Activated naive CD4-positive, alpha-beta T cell treated with anti-CD3 and anti-CD28 coated beads, Interleukin-2, amount 50 U/mL, for 72 hours (primary cell): ENCODE data around the gene ATRNL1. TPM values are rescaled to one million over a fixed set of nuclear protein-coding genes. Genes with fewer than 3 reads are reported as not detected.

ENCODE experiments used
- ATAC-seq, 2 donors: fragments of 150-1000 bp; cut with Tn5 transposase; 2 replicates each; pipeline ENCODE4 v1.10.0; 2021; ENCODE audit warnings: mild to moderate bottlenecking in 2 of 2, moderate library complexity in 2 of 2
- DNase-seq, 2 donors: peaks; one replicate each; pipeline ENCODE4 v3.0.0; 2021 to 2022; ENCODE audit warnings: low spot score in 2 of 2
- H3K27ac Mint-ChIP-seq, 2 donors: one replicate each; pipeline ENCODE4 v1.8.0; 2022; ENCODE audit warnings: mild to moderate bottlenecking in 2 of 2, mixed read lengths in 2 of 2
- H3K36me3 Mint-ChIP-seq, 2 donors: one replicate each; pipeline ENCODE4 v1.8.0; 2022; ENCODE audit warnings: mixed read lengths in 2 of 2
- H3K9me3 Mint-ChIP-seq, 2 donors: one replicate each; pipeline ENCODE4 v1.8.0; 2022; ENCODE audit warnings: mixed read lengths in 2 of 2
- total RNA-seq, 2 donors: library from RNA; stranded (reverse); gene quantifications; one replicate each; pipeline ENCODE4 v1.2.3, GENCODE V29; 2022

Gene ATRNL1
- total RNA-seq, 2 donors from 2014 or later = 0.62 TPM; not detected in 1

GRCh38 chr10:115580239-115580638, 487.1 kb downstream of the ATRNL1 start:
- ATAC-seq (no peak), DNase-seq (no peak)
- Mint-ChIP-seq H3K27ac (no peak overlapping the region), H3K9me3 (peaks cover 16 to 23% of the 10 kb centered on the region in 2 donors), H3K36me3 (peaks cover 0 to 6% of the 10 kb centered on the region in 2 donors)

GRCh38 chr10:115593060-115593459, 499.9 kb downstream of the ATRNL1 start:
- Mint-ChIP-seq H3K9me3 (peaks cover 12 to 18% of the 10 kb centered on the region in 2 donors), H3K36me3 (no peaks in the 10 kb centered on the region), H3K27ac (no peak overlapping the region)
- ATAC-seq (no peak), DNase-seq (no peak)

GRCh38 chr10:115604627-115605026, 511.5 kb downstream of the ATRNL1 start:
- H3K9me3 Mint-ChIP-seq = peaks cover 0 to 4% of the 10 kb centered on the region in 2 donors
- no peak for ATAC-seq
- H3K36me3 Mint-ChIP-seq = no peaks in the 10 kb centered on the region
- no peak overlapping the region for H3K27ac Mint-ChIP-seq
- no peak for DNase-seq

- Mint-ChIP-seq H3K36me3 (no peaks in the 10 kb centered on the region), H3K27ac (no peak overlapping the region), H3K9me3 (no peaks in the 10 kb centered on the region)
- ATAC-seq (no peak), DNase-seq (no peak)
Observed at GRCh38 chr10:115606086-115606485, 512.9 kb downstream of the ATRNL1 start.

- ATAC-seq (no peak), DNase-seq (no peak)
- no peaks in the 10 kb centered on the region for H3K9me3 Mint-ChIP-seq
- no peak overlapping the region for H3K27ac Mint-ChIP-seq
- H3K36me3 Mint-ChIP-seq = no peaks in the 10 kb centered on the region
Observed at GRCh38 chr10:115606741-115607140, 513.6 kb downstream of the ATRNL1 start.

- Mint-ChIP-seq H3K36me3 (peaks cover 0 to 6% of the 10 kb centered on the region in 2 donors), H3K27ac (no peak overlapping the region)
- ATAC-seq = no peak
Observed at GRCh38 chr10:115624448-115624847, 531.3 kb downstream of the ATRNL1 start.

GRCh38 chr10:115628616-115629015, 535.5 kb downstream of the ATRNL1 start:
- H3K36me3 Mint-ChIP-seq = no peaks in the 10 kb centered on the region
- H3K27ac Mint-ChIP-seq = no peak overlapping the region

More at GRCh38 chr10:115624448-115624847, 531.3 kb downstream of the ATRNL1 start:
- peaks cover 7 to 12% of the 10 kb centered on the region in 2 donors for H3K9me3 Mint-ChIP-seq
- DNase-seq = no peak

GRCh38 chr10:115638246-115638645, 545.1 kb downstream of the ATRNL1 start:
- peaks cover 0 to 9% of the 10 kb centered on the region in 2 donors for H3K9me3 Mint-ChIP-seq
- H3K36me3 Mint-ChIP-seq = no peaks in the 10 kb centered on the region
- no peak for DNase-seq
- no peak overlapping the region for H3K27ac Mint-ChIP-seq
- ATAC-seq = no peak

More at GRCh38 chr10:115628616-115629015, 535.5 kb downstream of the ATRNL1 start:
- ATAC-seq (no peak), DNase-seq (no peak)
- H3K9me3 Mint-ChIP-seq = peaks cover 0 to 3% of the 10 kb centered on the region in 2 donors

- no peak overlapping the region for H3K27ac Mint-ChIP-seq
- ATAC-seq (no peak), DNase-seq (no peak)
- H3K9me3 Mint-ChIP-seq = peaks cover 0 to 10% of the 10 kb centered on the region in 2 donors
- no peaks in the 10 kb centered on the region for H3K36me3 Mint-ChIP-seq
Observed at GRCh38 chr10:115649217-115649616, 556.1 kb downstream of the ATRNL1 start.

GRCh38 chr10:115653473-115653872, 560.3 kb downstream of the ATRNL1 start:
- ATAC-seq = no peak
- no peak for DNase-seq
- H3K9me3 Mint-ChIP-seq = peaks cover 5 to 10% of the 10 kb centered on the region in 2 donors
- no peak overlapping the region for H3K27ac Mint-ChIP-seq
- H3K36me3 Mint-ChIP-seq = no peaks in the 10 kb centered on the region

GRCh38 chr10:115654961-115655360, 561.8 kb downstream of the ATRNL1 start:
- Mint-ChIP-seq H3K36me3 (no peaks in the 10 kb centered on the region), H3K9me3 (peaks cover 5 to 17% of the 10 kb centered on the region in 2 donors), H3K27ac (no peak overlapping the region)
- ATAC-seq (no peak), DNase-seq (no peak)

- ATAC-seq = no peak
- H3K36me3 Mint-ChIP-seq = no peaks in the 10 kb centered on the region
- H3K27ac Mint-ChIP-seq = no peak overlapping the region
- no peak for DNase-seq
- H3K9me3 Mint-ChIP-seq = peaks cover 5 to 17% of the 10 kb centered on the region in 2 donors
Observed at GRCh38 chr10:115657161-115657860, 564.1 kb downstream of the ATRNL1 start.

- no peak for ATAC-seq
- Mint-ChIP-seq H3K27ac (no peak overlapping the region), H3K9me3 (peaks cover 4 to 11% of the 10 kb centered on the region in 2 donors), H3K36me3 (no peaks in the 10 kb centered on the region)
- no peak for DNase-seq
Observed at GRCh38 chr10:115659616-115660015, 566.5 kb downstream of the ATRNL1 start.

GRCh38 chr10:115660391-115660790, 567.2 kb downstream of the ATRNL1 start:
- H3K9me3 Mint-ChIP-seq = peaks cover 0 to 7% of the 10 kb centered on the region in 2 donors
- H3K36me3 Mint-ChIP-seq = no peaks in the 10 kb centered on the region

GRCh38 chr10:115662422-115662821, 569.3 kb downstream of the ATRNL1 start:
- no peak for ATAC-seq
- peaks cover 0 to 11% of the 10 kb centered on the region in 2 donors for H3K9me3 Mint-ChIP-seq

More at GRCh38 chr10:115660391-115660790, 567.2 kb downstream of the ATRNL1 start:
- ATAC-seq = no peak
- DNase-seq = no peak
- no peak overlapping the region for H3K27ac Mint-ChIP-seq

GRCh38 chr10:115665549-115665948, 572.4 kb downstream of the ATRNL1 start:
- ATAC-seq = no peak

More at GRCh38 chr10:115662422-115662821, 569.3 kb downstream of the ATRNL1 start:
- DNase-seq = no peak
- no peak overlapping the region for H3K27ac Mint-ChIP-seq
- H3K36me3 Mint-ChIP-seq = no peaks in the 10 kb centered on the region

GRCh38 chr10:115674496-115674895, 581.3 kb downstream of the ATRNL1 start:
- Mint-ChIP-seq H3K9me3 (peaks cover 7 to 13% of the 10 kb centered on the region in 2 donors), H3K36me3 (no peaks in the 10 kb centered on the region), H3K27ac (no peak overlapping the region)
- DNase-seq (no peak), ATAC-seq (no peak)

More at GRCh38 chr10:115665549-115665948, 572.4 kb downstream of the ATRNL1 start:
- Mint-ChIP-seq H3K9me3 (peaks cover 0 to 4% of the 10 kb centered on the region in 2 donors), H3K36me3 (no peaks in the 10 kb centered on the region), H3K27ac (no peak overlapping the region)
- DNase-seq = no peak

- Mint-ChIP-seq H3K9me3 (peaks cover 4 to 7% of the 10 kb centered on the region in 2 donors), H3K36me3 (no peaks in the 10 kb centered on the region)
- no peak for DNase-seq
Observed at GRCh38 chr10:115696747-115697146, 603.6 kb downstream of the ATRNL1 start.

More at GRCh38 chr10:115696747-115697146, 603.6 kb downstream of the ATRNL1 start:
- no peak for ATAC-seq
- H3K27ac Mint-ChIP-seq = no peak overlapping the region
